SJSA1 (cell line): ENCODE results near the gene SLC16A10. TPM values are rescaled to one million over a fixed set of nuclear protein-coding genes. Genes with fewer than 3 reads are reported as not detected.
"Not testable (repeated sequence)": the region's sequence is repeated elsewhere in the genome, so short reads cannot be mapped to it uniquely, and the experiment has no call there.

Source experiments
- DNase-seq, 2 experiments: peaks; one replicate each; pipeline ENCODE4 v3.0.0-alpha.2; 2015 to 2020; ENCODE audit warnings: low spot score in 2 of 2, low read depth in 1 of 2
- H3K27ac ChIP-seq: fragments of 250-450 bp; sonication (Bioruptor Pico); 2 replicates; pipeline ENCODE4 v1.5.1; 2020; ENCODE audit warnings: mild to moderate bottlenecking, moderate library complexity
- H3K27me3 ChIP-seq: fragments of 250-450 bp; sonication (Bioruptor Pico); replicated peaks from 2 replicates; pipeline ENCODE4 v1.5.1; 2020; ENCODE audit warnings: mild to moderate bottlenecking, moderate library complexity
- H3K36me3 ChIP-seq: fragments of 250-450 bp; sonication (Bioruptor Pico); 2 replicates; pipeline ENCODE4 v1.5.1; 2020; ENCODE audit warnings: mild to moderate bottlenecking
- H3K4me1 ChIP-seq: fragments of 250-450 bp; sonication (Bioruptor Pico); replicated peaks from 2 replicates; pipeline ENCODE4 v1.6.1; 2021; ENCODE audit warnings: mild to moderate bottlenecking
- H3K4me3 ChIP-seq: fragments of 250-450 bp; sonication (Bioruptor Pico); 2 replicates; pipeline ENCODE4 v1.5.1; 2020; ENCODE audit warnings: mild to moderate bottlenecking
- H3K9me3 ChIP-seq: fragments of 250-450 bp; sonication (Bioruptor Pico); replicated peaks from 2 replicates; pipeline ENCODE4 v1.5.1; 2020; ENCODE audit warnings: mild to moderate bottlenecking
- total RNA-seq: library from RNA; depleted of rRNA; stranded (reverse); fragments of >200 nt; shearing (Covaris generic); gene quantifications from 2 replicates; pipeline ENCODE4 v1.2.3, GENCODE V29; 2014

Gene SLC16A10
- total RNA-seq, 1 experiment from 2014 or later, result not detected

GRCh38 chr6:111171577-111172400 is 84.5 kb downstream of the SLC16A10 start:
- Histone ChIP-seq H3K27me3 (peaks cover 4% of the 10 kb centered on the region), H3K4me1 (no peaks in the 10 kb centered on the region), H3K4me3 (no peak overlapping the region), H3K9me3 (no peaks in the 10 kb centered on the region), H3K36me3 (no peaks in the 10 kb centered on the region), H3K27ac (no peak overlapping the region)
- DNase-seq, result no peak

GRCh38 chr6:111172563-111172962 is 85.3 kb downstream of the SLC16A10 start:
- no peak overlapping the region for H3K27ac ChIP-seq
- no peak for DNase-seq
- H3K36me3 ChIP-seq, result no peaks in the 10 kb centered on the region
- H3K4me3 ChIP-seq, result no peak overlapping the region
- H3K9me3 ChIP-seq, result no peaks in the 10 kb centered on the region
- H3K4me1 ChIP-seq, result no peaks in the 10 kb centered on the region
- H3K27me3 ChIP-seq, result peaks cover 6% of the 10 kb centered on the region

- H3K27me3 ChIP-seq, result peaks cover 7% of the 10 kb centered on the region
- H3K4me3 ChIP-seq, result no peak overlapping the region
- no peaks in the 10 kb centered on the region for H3K9me3 ChIP-seq
- no peaks in the 10 kb centered on the region for H3K4me1 ChIP-seq
- no peak overlapping the region for H3K27ac ChIP-seq
- no peaks in the 10 kb centered on the region for H3K36me3 ChIP-seq
- DNase-seq, result no peak
Measured at GRCh38 chr6:111173341-111173740, 86.0 kb downstream of the SLC16A10 start.

- H3K4me3 ChIP-seq, result no peak overlapping the region
- no peaks in the 10 kb centered on the region for H3K4me1 ChIP-seq
- no peaks in the 10 kb centered on the region for H3K36me3 ChIP-seq
- H3K9me3 ChIP-seq, result no peaks in the 10 kb centered on the region
- no peak for DNase-seq
- H3K27ac ChIP-seq, result no peak overlapping the region
- peaks cover 10% of the 10 kb centered on the region; the same call in 1 of the 2 replicates for H3K27me3 ChIP-seq
Measured at GRCh38 chr6:111173946-111174345, 86.6 kb downstream of the SLC16A10 start.

GRCh38 chr6:111175109-111175508 is 87.8 kb downstream of the SLC16A10 start:
- Histone ChIP-seq H3K4me3 (no peak overlapping the region), H3K4me1 (no peaks in the 10 kb centered on the region), H3K9me3 (no peaks in the 10 kb centered on the region), H3K27me3 (peaks cover 12% of the 10 kb centered on the region; the same call in 1 of the 2 replicates), H3K36me3 (no peaks in the 10 kb centered on the region), H3K27ac (no peak overlapping the region)
- no peak for DNase-seq

GRCh38 chr6:111176038-111176759 is 88.9 kb downstream of the SLC16A10 start:
- H3K36me3 ChIP-seq, result no peaks in the 10 kb centered on the region
- no peak overlapping the region for H3K4me3 ChIP-seq
- H3K9me3 ChIP-seq, result no peaks in the 10 kb centered on the region
- no peak for DNase-seq
- H3K27ac ChIP-seq, result no peak overlapping the region
- peaks cover 12% of the 10 kb centered on the region; the same call in 1 of the 2 replicates for H3K27me3 ChIP-seq
- H3K4me1 ChIP-seq, result no peaks in the 10 kb centered on the region

- H3K4me3 ChIP-seq, result no peak overlapping the region
- no peaks in the 10 kb centered on the region for H3K9me3 ChIP-seq
- no peak for DNase-seq
Measured at GRCh38 chr6:111176760-111177099, 89.4 kb downstream of the SLC16A10 start.

GRCh38 chr6:111177131-111177530 is 89.8 kb downstream of the SLC16A10 start:
- no peaks in the 10 kb centered on the region for H3K9me3 ChIP-seq
- H3K4me3 ChIP-seq, result no peak overlapping the region
- no peaks in the 10 kb centered on the region for H3K4me1 ChIP-seq
- DNase-seq, result no peak
- peaks cover 12% of the 10 kb centered on the region; the same call in 1 of the 2 replicates for H3K27me3 ChIP-seq
- H3K27ac ChIP-seq, result no peak overlapping the region
- no peaks in the 10 kb centered on the region for H3K36me3 ChIP-seq

More at GRCh38 chr6:111176760-111177099, 89.4 kb downstream of the SLC16A10 start:
- Histone ChIP-seq H3K36me3 (no peaks in the 10 kb centered on the region), H3K27ac (no peak overlapping the region), H3K27me3 (peaks cover 12% of the 10 kb centered on the region; the same call in 1 of the 2 replicates), H3K4me1 (no peaks in the 10 kb centered on the region)

- Histone ChIP-seq H3K36me3 (no peaks in the 10 kb centered on the region), H3K4me1 (no peaks in the 10 kb centered on the region), H3K4me3 (no peak overlapping the region), H3K27ac (no peak overlapping the region), H3K9me3 (no peaks in the 10 kb centered on the region), H3K27me3 (peaks cover 2% of the 10 kb centered on the region; the same call in 1 of the 2 replicates)
- no peak for DNase-seq
Measured at GRCh38 chr6:111183702-111184517, 96.6 kb downstream of the SLC16A10 start.

- no peak for DNase-seq
- Histone ChIP-seq H3K36me3 (no peaks in the 10 kb centered on the region), H3K27ac (no peak overlapping the region)
Measured at GRCh38 chr6:111184827-111185532, 97.7 kb downstream of the SLC16A10 start.

GRCh38 chr6:111185954-111186353 is 98.7 kb downstream of the SLC16A10 start:
- Histone ChIP-seq H3K4me1 (no peaks in the 10 kb centered on the region), H3K27ac (no peak overlapping the region), H3K9me3 (no peaks in the 10 kb centered on the region), H3K4me3 (no peak overlapping the region), H3K27me3 (no peaks in the 10 kb centered on the region), H3K36me3 (no peaks in the 10 kb centered on the region)
- DNase-seq, result no peak

More at GRCh38 chr6:111184827-111185532, 97.7 kb downstream of the SLC16A10 start:
- no peaks in the 10 kb centered on the region for H3K27me3 ChIP-seq
- H3K4me3 ChIP-seq, result no peak overlapping the region
- no peaks in the 10 kb centered on the region for H3K9me3 ChIP-seq
- H3K4me1 ChIP-seq, result no peaks in the 10 kb centered on the region

- Histone ChIP-seq H3K36me3 (no peaks in the 10 kb centered on the region), H3K4me3 (no peak overlapping the region), H3K9me3 (no peaks in the 10 kb centered on the region), H3K27ac (no peak overlapping the region), H3K27me3 (no peaks in the 10 kb centered on the region), H3K4me1 (no peaks in the 10 kb centered on the region)
- DNase-seq, result no peak
Measured at GRCh38 chr6:111187874-111188273, 100.6 kb downstream of the SLC16A10 start.

GRCh38 chr6:111189666-111190210 is 102.4 kb downstream of the SLC16A10 start:
- H3K9me3 ChIP-seq, H3K27me3 ChIP-seq, H3K27ac ChIP-seq, H3K4me1 ChIP-seq, H3K36me3 ChIP-seq, H3K4me3 ChIP-seq, DNase-seq: not testable (repeated sequence)
